ENCODE data around the gene KCNMB2. TPM values are rescaled to one million over a fixed set of nuclear protein-coding genes. Genes with fewer than 3 reads are reported as not detected.
"Not testable (repeated sequence)": the region's sequence is repeated elsewhere in the genome, so short reads cannot be mapped to it uniquely, and the experiment has no call there.

KCNMB2 gene
- polyA plus RNA-seq, 4 donors = 27.4 to 34.9 (median 31.2) TPM

GRCh38 chr3:178847190-178847589 lies 311.0 kb downstream of the KCNMB2 start:
- no peak for DNase-seq (ENCODE audit: low read depth in 4 of 4, low spot score in 3 of 4)

- DNase-seq (ENCODE audit: low read depth in 4 of 4, low spot score in 3 of 4) = no peak
These were observed 313.1 kb downstream of the KCNMB2 start for GRCh38 chr3:178849199-178849910.

GRCh38 chr3:178850450-178851190 lies 314.4 kb downstream of the KCNMB2 start:
- no peak for DNase-seq (ENCODE audit: low read depth in 4 of 4, low spot score in 3 of 4)

GRCh38 chr3:178851564-178851963 lies 315.3 kb downstream of the KCNMB2 start:
- DNase-seq (ENCODE audit: low read depth in 4 of 4, low spot score in 3 of 4) = no peak

GRCh38 chr3:178856804-178857203 lies 320.6 kb downstream of the KCNMB2 start:
- DNase-seq (ENCODE audit: low read depth in 4 of 4, low spot score in 3 of 4) = no peak

- DNase-seq (ENCODE audit: low read depth in 4 of 4, low spot score in 3 of 4) = no peak
These were observed 323.1 kb downstream of the KCNMB2 start for GRCh38 chr3:178859386-178859785.

GRCh38 chr3:178859900-178860436 lies 323.7 kb downstream of the KCNMB2 start:
- DNase-seq (ENCODE audit: low read depth in 4 of 4, low spot score in 3 of 4) = not testable (repeated sequence)

GRCh38 chr3:178868681-178869080 lies 332.4 kb downstream of the KCNMB2 start:
- no peak for DNase-seq (ENCODE audit: low read depth in 4 of 4, low spot score in 3 of 4)

GRCh38 chr3:178870085-178870484 lies 333.8 kb downstream of the KCNMB2 start:
- no peak for DNase-seq (ENCODE audit: low read depth in 4 of 4, low spot score in 3 of 4)

GRCh38 chr3:178875157-178875556 lies 338.9 kb downstream of the KCNMB2 start:
- DNase-seq (ENCODE audit: low read depth in 4 of 4, low spot score in 3 of 4) = no peak

- DNase-seq (ENCODE audit: low read depth in 4 of 4, low spot score in 3 of 4) = no peak
These were observed 339.6 kb downstream of the KCNMB2 start for GRCh38 chr3:178875836-178876235.

GRCh38 chr3:178880274-178880673 lies 344.0 kb downstream of the KCNMB2 start:
- no peak for DNase-seq (ENCODE audit: low read depth in 4 of 4, low spot score in 3 of 4)

Data from right renal pelvis (tissue), 4 donors.